ENCODE measurements around the gene TIGD3.

- TF ChIP-seq, protein P1, sequence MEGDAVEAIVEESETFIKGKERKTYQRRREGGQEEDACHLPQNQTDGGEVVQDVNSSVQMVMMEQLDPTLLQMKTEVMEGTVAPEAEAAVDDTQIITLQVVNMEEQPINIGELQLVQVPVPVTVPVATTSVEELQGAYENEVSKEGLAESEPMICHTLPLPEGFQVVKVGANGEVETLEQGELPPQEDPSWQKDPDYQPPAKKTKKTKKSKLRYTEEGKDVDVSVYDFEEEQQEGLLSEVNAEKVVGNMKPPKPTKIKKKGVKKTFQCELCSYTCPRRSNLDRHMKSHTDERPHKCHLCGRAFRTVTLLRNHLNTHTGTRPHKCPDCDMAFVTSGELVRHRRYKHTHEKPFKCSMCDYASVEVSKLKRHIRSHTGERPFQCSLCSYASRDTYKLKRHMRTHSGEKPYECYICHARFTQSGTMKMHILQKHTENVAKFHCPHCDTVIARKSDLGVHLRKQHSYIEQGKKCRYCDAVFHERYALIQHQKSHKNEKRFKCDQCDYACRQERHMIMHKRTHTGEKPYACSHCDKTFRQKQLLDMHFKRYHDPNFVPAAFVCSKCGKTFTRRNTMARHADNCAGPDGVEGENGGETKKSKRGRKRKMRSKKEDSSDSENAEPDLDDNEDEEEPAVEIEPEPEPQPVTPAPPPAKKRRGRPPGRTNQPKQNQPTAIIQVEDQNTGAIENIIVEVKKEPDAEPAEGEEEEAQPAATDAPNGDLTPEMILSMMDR (conservative IDR thresholded peaks at IDR 0.05 in 1 of 2, IDR thresholded peaks at IDR 0.05 in 1 of 2; ENCODE audit: low read depth in 1 of 2, low read length in 2 of 2) = no peak
- no peak for TF ChIP-seq EZH2 (IDR thresholded peaks at IDR 0.05; ENCODE audit: low read length, missing control alignments)
These were observed 29.1 kb upstream of the TIGD3 start for GRCh38 chr11:65325435-65325834.
